Measurements from ENCODE around the gene ADAMTS6.
"Not testable (repeated sequence)": the region's sequence is repeated elsewhere in the genome, so short reads cannot be mapped to it uniquely, and the experiment has no call there.

The ADAMTS6 gene, protein sequence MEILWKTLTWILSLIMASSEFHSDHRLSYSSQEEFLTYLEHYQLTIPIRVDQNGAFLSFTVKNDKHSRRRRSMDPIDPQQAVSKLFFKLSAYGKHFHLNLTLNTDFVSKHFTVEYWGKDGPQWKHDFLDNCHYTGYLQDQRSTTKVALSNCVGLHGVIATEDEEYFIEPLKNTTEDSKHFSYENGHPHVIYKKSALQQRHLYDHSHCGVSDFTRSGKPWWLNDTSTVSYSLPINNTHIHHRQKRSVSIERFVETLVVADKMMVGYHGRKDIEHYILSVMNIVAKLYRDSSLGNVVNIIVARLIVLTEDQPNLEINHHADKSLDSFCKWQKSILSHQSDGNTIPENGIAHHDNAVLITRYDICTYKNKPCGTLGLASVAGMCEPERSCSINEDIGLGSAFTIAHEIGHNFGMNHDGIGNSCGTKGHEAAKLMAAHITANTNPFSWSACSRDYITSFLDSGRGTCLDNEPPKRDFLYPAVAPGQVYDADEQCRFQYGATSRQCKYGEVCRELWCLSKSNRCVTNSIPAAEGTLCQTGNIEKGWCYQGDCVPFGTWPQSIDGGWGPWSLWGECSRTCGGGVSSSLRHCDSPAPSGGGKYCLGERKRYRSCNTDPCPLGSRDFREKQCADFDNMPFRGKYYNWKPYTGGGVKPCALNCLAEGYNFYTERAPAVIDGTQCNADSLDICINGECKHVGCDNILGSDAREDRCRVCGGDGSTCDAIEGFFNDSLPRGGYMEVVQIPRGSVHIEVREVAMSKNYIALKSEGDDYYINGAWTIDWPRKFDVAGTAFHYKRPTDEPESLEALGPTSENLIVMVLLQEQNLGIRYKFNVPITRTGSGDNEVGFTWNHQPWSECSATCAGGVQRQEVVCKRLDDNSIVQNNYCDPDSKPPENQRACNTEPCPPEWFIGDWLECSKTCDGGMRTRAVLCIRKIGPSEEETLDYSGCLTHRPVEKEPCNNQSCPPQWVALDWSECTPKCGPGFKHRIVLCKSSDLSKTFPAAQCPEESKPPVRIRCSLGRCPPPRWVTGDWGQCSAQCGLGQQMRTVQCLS (N-terminal part only)

DNA sequence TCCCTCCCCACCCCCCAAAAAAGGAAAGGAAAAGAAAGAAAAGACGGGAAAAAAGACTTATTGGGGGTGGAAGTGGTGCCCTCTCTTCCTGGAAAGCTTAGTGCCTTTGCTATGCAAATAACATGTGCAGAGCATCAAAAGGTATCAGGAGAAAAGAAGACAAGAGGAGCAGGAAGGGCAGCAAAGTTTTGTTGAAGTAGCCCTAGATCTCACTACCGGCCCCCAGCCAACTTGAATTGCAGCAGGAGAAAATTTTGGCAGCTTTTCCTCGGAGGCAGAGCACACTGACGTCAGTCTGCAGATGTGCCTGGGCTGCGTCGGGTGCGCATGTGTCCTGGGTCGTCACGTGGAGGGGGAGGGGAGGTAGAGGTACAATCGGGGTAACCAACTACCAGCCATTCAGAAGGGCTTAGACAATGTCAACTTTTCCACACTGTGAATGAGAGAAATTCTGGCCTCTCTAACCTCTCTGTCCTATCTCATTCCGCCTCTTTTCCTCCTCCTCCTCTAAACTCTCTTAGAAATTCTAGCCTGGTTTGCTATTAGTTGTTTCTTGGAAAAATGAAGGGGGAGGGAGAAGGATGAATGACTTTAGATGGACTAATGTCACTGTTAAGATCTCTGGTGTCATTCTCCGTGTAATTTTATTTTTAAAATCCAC lies at the start of gene ADAMTS6:
Gene ADAMTS6 (minus strand): TSS at position 286 of the 661 bp plus-strand sequence. CDS start 8,247 bp downstream, outside the sequence.
- DNase-seq (ENCODE audit: low read depth) = peak; percentile 97

DNA sequence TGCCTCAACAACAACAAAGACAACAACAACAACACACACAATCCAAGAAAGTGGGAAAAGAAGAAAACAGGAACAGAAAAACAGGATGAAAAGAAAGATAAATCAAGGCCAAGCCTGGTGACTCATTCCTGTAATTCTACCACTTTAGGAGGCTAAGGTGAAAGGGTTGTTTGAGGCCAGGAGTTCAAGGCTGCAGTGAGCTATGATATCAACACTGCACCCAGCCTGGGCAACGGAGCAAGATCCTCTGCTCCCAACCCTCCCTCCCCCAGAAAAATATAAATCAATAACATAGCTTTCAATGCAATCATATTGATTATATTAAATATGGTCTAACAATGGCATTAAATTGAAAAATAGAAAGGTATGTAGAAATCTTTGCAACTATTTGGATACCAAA lies 49.2 kb upstream of the ADAMTS6 start:
- no peak for DNase-seq (ENCODE audit: low read depth)

DNA sequence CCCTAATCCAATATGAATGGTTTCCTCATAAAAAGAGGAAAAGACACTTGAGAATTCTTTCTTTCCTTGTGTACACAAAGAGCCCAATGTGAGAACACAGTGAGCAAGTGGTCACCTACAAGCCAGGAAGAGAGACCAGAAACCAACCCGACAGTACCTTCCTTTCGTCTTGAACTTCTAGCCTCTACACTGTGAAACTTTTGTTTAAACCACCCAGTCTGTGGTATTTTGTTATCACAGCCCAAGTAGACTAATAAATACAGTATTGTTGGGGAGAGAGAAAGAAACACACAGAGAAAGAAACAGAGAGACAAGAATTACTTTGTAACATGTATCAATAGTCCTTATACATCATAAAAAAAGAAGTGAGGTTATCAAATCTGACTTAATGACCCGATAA lies 44.0 kb upstream of the ADAMTS6 start:
- no peak for DNase-seq (ENCODE audit: low read depth)

GRCh38 chr5:65512170-65512937 lies 30.6 kb upstream of the ADAMTS6 start:
- DNase-seq (ENCODE audit: low read depth) = no peak

DNA sequence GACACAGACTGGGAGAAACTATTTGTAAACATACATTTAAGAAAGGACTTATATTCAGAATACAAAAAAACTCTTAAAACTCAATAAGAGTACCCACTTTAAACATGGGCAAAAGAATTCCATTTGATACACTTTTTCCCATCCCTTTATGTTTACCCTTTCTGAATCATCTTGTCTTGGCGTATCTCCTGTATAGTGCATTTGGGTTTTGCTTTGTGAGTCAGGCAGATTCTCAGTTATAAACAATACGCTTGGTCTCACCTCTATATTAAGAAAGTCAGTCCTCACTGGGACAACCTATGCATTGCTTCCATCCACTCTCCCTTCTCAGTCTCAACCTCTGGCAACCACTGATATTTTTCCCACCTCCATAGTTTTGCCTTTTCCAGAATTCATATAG lies 27.3 kb upstream of the ADAMTS6 start:
- no peak for DNase-seq (ENCODE audit: low read depth)

GRCh38 chr5:65506961-65507360 lies 25.2 kb upstream of the ADAMTS6 start:
- DNase-seq (ENCODE audit: low read depth) = peak; percentile 11

DNA sequence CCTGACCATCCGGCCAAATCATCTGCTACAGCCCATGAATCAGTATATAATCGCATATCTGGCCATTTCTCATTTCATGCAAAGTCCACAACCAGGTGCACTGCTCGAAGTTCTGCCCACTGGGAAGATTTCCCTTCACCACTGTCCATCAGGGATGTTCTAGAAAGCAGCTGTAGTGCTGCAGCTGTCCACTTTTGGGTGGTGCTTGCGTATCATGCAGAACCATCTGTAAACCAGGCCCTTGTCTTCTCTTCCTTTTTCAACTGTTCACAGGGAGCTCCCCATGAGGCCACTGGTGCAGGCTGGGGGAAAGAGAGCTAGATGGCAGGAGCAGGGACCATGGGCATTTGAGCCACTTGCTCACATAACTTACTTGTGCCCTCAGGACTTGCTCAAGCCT lies 7.4 kb upstream of the ADAMTS6 start:
- DNase-seq (ENCODE audit: low read depth) = no peak

- not testable (repeated sequence) for DNase-seq (ENCODE audit: low read depth)
These were observed 6.4 kb upstream of the ADAMTS6 start for GRCh38 chr5:65488038-65488687.

DNA sequence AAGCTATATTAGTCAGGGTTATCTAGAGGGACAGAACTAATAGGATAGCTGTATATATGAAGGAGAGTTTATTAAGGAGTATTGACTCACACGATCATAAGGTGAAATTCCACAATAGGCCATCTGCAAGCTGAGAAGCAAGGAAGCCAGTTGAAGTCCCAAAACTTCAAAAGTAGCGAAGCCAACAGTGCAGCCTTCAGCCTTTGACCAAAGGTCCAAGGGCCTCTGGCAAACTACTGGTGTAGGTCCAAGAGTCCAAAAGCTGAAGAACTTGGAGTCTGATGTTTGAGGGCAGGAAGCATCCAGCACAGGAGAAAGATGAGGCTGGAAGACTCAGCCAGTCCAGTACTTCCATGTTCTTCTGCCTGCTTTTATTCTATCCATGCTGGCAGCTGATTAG lies 5.1 kb upstream of the ADAMTS6 start:
- DNase-seq (ENCODE audit: low read depth) = not testable (repeated sequence)

DNA sequence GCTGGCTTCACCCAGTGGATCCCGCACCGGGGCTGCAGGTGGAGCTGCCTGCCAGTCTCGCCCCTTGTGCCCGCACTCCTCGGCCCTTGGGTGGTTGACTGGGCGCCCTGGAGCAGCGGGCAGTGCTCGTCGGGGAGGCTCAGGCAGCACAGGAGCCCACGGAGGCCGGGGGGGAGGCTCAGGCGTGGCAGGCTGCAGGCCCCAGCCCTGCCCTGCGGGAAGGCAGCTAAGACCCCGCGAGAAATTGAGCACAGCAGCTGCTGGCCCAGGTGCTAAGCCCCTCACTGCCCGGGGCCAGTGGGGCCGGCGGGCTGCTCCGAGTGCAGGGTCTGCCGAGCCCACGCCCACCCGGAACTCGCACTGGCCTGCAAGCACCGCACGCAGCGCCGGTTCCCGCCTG lies 3.7 kb upstream of the ADAMTS6 start:
- no peak for DNase-seq (ENCODE audit: low read depth)

- peak; percentile 86 for DNase-seq (ENCODE audit: low read depth)
These were observed 2.0 kb upstream of the ADAMTS6 start for GRCh38 chr5:65483546-65484346.

DNA sequence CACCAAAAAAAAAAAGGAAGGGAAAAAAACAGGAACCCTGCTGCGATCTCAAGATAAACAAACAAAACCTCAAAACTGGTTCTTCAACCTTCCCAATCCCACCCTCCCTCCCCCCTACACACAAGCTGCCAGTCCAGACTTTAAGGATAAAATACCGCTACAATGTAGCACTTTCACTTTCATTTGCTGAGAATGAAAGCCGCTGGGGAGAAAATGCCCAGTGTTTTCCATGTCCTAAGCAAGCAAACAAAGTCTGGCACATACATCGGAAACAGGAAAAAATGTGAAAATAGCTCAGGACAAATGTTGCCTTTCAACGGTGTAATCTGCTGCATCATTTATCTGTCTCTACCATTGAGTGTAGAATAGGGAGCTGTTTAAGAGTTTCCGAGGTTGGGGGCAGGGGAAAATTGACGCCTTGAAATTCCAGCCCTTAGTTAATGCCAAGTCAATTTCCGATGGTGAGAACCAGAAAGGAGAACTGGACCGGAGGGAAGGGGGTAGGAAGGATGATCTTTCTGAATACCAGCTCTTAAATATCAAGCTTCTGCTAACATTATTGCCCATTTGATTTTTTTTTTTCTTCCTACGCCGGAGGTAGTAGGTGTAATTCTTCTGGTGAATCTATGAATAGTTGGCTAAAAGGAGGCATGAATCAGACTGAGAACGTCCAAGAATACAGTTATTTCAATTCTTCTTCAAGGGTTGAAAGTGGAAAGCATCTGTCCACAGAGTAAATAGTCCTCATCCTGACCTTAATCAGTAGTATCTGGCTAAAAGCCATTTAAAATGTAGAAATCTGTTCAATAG lies 1.2 kb upstream of the ADAMTS6 start:
- DNase-seq (ENCODE audit: low read depth) = peak; percentile 74

- DNase-seq (ENCODE audit: low read depth) = peak; percentile 61
These were observed 596 bp upstream of the ADAMTS6 start for GRCh38 chr5:65482296-65482735.

DNA sequence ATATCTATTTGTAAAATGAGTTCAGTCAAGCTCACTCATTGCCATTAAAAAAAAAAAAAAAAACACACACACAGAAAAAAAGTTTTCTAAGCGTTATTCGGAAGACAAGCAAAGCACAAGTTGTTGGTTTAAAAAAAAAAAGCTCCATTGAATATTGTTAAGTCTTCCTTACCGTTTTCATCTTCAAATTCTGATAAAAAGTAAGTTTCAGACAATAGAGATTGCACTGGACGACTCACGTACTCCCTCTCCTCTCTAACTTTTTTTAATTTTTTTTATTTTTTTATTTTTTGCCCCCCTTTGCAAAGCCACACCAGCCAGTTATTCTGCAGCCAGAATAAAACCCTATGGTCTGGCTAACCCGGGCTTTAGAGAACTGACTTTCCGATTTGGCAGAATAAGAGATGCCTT lies 544 bp downstream of the ADAMTS6 start:
- DNase-seq (ENCODE audit: low read depth) = peak; percentile 17

- DNase-seq (ENCODE audit: low read depth) = peak; percentile 88
These were observed 1.3 kb downstream of the ADAMTS6 start for GRCh38 chr5:65480306-65480865.

DNA sequence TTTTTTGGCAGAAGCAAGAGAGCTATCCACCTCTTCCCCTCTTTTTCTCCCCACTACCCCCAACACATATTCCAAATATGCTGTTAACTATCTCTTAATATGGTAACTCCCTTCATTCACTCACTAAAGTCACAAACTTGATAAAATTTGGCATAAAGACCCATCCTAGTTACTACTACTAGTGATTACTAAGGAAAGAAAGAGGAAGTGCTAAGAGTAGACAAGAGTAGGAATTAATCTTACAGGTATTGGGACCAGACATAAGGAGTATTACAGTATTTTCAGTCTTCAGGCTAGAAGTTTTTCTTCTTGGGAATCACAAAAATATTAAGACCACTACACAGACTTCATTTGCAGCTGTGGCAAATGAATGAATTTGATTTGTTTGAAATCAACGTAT lies 2.2 kb downstream of the ADAMTS6 start:
- no peak for DNase-seq (ENCODE audit: low read depth)

DNA sequence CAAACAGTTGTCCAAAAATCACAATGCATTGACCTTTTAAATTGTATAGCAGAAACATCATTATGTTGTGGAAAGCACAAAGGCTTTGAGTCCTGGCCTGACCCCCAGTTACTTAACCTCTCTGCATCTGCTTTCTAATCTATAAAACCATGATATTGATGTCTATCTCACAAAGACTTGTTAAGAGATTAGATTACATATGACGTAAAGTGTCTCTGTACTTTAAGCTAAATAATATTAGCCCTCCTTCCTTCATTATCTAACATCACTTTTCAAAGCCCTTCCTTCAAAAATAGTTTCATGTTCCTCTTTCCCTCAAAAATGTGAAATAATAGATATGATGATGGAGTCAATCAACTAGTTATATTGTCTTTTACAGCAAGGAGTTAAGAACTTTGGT lies 3.4 kb downstream of the ADAMTS6 start:
- peak; percentile 21 for DNase-seq (ENCODE audit: low read depth)

GRCh38 chr5:65475895-65476294 lies 5.8 kb downstream of the ADAMTS6 start:
- DNase-seq (ENCODE audit: low read depth) = no peak

DNA sequence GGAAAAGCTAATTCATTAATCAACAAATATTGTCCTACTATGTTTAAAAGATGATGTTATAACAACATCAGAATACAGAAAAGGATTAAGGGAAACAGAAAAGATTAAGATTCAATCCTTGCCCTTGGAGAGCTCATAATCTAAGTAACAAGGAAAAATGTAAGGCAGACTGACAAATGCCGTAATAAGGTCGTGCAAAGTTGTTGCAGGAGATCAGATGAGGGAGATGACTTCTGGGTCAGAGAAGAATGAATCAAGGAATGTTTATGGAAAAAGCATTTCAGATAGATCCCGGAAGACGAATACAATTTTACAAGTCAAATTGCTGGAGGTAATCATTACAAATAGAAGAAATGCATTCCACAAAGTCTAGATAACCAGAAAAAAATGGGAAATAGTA lies 6.4 kb downstream of the ADAMTS6 start:
- no peak for DNase-seq (ENCODE audit: low read depth)
